ENCODE data around the gene ZCCHC7.

ZCCHC7 gene

DNA sequence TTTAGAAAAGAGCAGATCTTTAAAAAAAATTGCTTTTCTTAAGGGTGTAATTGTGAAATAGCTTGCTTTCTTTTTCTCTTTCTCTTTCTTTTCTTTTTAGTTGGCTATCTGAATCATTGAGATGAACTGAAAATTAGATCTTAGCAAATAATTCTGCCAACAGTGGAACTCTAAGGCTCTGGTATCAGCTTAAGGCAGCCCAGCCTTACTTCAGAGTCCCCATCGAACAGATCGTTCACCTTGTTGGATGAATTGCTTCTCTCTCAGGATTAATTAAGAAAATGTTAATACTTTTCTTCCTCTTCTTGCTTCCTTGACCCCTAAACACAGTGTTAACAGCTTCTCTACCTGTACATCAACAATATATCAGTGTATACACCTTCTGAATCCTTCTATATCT lies 92.1 kb downstream of the ZCCHC7 start:
- no peak for DNase-seq

DNA sequence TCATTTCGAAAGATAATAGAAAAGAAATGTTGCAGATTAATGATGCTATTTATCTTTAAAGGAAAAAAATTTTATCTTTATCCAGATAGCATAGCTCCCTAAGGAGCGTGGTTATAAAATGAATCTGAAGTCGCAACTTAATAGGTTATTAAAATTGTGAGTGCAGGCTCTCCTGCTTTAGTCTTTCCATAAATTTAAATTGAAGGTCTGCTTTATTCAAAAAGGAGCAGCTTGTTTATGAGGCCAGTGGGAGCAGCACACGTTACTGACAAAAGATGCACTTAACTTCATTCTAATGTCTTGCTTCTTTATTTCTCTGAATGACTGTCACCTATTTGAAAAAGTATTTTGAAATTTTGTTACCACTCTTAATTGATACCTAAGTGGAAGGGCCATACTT lies 95.0 kb downstream of the ZCCHC7 start:
- DNase-seq = no peak

DNA sequence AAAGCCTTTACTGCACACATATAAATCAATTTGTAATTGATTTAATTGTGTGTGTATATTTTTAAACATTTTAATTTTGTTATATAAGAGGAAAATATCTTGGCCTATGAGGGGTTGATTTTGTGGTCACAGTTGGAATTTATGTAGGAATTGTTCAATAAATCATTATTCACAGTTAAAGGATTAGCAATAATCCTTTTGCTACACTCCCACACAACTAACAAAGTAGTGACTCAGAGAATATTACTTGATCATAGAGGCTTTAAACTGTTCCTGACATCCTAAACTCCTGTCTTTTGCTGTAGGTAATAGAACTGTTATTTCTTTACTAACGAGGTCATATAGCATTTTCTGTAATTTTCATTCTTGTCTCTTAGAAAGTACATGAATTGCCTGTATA lies 95.5 kb downstream of the ZCCHC7 start:
- no peak for DNase-seq

DNA sequence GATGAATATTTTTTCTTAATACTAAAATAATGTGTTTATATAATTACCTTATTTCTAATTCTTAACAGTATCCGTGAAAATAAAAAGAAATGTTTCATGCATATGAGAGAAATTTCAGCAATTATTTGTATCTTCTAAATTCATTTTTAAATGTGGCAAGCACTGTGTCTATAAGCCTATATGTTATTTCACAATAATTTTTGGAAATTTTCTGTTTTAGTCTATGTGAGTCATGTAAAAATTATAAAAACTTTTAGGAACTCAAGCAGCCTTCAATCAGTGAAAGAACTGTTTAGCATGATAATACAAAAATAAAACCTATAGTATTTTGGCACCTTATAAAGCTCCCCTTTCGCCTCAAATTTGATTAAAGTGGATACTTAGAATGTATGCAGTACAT lies 96.8 kb downstream of the ZCCHC7 start:
- no peak for DNase-seq

DNA sequence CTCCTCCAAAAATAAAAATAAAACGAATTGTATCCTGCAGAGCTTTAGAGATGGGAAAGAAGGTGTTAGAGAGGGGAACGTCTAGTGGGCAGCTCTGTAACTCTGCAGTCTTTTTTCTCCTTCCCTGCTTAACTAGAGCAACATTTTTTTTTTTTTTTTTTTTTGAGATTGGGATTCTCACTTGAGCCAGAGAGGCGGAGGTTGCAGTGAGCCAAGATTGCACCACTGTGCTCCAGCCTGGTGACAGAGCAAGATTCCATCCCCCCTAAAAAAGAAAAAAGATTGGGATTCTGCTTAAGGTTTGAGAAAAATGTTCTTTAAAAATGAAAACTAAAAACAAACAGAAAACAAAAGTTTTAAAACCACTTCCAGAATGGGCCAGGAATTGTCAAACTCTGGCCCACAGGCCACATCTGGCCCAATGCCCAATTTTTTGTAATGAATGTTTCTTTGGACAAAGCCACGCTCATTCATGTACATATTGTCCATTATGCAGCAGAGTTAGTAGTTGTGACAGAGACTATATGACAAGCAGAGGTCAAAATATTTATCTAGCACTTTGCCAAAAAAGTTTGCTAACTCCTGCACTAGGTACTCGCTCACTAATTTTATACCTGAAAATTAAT lies 98.5 kb downstream of the ZCCHC7 start:
- DNase-seq = no peak

DNA sequence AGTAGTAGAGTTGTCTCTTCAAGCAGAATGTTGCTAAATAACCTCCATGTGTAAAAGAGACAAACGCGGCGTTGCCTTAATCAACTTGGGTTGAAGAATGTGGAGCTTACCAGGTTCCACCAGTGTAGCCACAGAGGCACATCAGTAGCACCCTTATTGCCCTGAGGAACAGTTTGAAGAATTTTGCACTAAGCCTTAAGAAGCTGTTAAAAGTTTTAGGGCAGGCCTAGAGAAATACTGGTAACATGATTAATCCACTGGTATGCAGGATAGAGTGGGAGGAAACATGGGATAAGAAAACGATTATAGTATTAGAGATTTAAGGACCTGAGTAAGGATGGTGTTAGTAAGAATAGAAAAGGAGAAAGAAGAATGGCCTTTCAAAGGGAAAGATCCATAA lies 100.6 kb downstream of the ZCCHC7 start:
- DNase-seq = no peak

DNA sequence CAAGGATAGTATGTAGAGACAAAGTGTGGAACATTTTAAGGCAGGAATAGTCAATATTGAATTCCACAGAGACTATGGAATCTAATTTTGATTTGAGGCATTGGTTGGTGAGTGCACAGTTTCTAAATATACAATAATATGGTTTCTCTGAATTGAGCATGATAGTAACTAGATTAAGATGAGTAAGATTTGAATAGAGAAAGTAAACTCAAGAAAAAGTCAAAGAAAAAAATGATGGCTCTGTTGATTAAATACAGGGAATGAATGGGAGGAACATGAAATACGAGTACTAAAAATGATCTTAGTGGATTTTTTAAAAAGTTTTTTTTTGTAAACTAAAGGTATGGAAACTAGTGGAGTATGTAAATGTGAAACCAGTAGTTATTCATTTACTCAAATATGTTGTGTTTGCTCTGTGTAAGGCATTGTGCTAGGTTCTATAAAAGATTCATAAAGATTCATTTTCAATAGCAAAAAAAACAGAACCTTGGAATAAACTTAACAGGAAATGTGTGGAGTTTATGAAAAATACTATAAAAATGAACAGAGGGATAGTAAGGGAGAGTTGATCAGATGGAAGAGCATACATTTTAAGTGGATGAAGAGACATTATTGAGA lies 101.2 kb downstream of the ZCCHC7 start:
- no peak for DNase-seq

DNA sequence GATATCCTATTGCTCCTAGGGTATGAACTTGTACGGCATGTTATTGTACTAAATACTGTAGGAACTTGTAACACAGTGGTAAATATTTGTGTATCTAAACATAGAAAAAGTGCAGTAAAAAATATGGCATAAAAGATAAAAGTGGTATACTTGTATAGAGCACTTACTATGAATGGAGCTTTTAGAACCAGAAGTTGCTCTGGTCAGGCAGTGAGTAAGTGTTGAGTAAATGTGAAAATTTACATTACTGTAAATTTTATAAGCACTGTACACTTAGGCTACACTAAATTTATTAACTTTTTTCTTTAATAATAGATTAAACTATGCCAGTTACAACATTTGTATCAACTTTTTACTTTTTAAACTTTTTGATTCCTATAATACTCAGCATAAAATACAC lies 109.1 kb downstream of the ZCCHC7 start:
- DNase-seq = no peak

DNA sequence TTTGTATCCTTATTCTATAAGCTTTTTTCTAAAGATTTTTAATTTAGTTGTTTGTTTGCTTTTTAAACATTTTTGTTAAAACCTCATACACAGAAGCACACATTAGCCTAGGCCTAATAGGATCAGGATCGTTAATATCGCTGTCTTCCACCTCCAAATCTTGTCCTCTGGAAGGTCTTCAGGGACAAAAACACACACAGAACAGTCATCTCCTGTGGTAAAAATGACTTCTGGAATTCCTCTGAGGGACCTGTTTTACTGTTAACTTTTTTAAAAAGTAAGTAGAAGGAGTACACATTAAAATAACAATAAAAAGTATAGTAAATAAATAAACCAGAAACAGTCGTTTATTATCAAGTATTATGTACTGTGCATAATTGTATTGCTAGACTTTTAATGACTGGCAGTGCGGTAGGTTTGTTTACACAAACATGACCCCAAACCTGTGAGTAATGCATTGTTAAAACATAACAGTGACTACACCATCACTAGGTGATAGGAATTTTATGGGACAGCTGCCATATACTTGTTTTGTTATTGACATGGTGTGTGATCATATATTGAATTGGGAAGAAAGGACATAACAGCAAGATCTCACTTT lies 109.6 kb downstream of the ZCCHC7 start:
- DNase-seq = no peak

DNA sequence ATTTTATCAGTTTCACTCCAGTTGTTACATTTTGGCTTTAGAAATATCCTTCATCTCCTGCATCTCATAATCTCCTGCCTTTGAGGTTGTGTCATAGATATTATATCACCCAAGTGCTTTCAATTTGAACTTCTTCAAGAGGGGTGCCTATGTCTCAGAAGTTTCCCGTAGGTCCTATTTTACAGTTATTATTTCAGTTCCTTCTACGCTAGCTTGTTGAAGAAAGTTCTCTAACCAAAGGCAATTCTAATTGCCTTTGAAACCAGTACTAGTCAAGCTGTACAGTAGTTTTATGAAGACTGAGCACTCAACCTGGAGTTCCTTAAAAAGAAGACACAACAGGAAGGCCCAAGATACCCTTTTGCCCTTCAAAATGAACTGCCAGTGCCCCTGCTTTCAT lies 116.4 kb downstream of the ZCCHC7 start:
- DNase-seq = no peak

DNA sequence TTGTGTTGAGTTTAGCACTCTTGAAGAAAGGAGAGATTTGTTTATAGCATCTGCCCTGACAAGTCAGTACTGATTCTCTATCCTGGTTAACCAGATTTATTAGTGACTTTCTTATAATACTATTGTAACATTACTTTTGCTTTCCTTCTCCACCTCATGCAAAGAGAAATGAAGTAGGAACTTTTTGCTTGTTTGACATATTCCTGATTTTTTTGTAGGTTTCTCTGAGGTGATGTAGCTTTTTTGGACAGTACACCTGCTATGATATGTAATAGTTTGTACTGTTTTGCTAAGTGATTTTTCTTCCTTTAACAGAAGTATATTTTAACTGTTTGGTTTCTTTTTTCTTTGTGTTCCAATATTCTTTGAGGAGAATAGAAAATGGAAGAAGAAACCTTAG lies 117.7 kb downstream of the ZCCHC7 start:
- no peak for DNase-seq

DNA sequence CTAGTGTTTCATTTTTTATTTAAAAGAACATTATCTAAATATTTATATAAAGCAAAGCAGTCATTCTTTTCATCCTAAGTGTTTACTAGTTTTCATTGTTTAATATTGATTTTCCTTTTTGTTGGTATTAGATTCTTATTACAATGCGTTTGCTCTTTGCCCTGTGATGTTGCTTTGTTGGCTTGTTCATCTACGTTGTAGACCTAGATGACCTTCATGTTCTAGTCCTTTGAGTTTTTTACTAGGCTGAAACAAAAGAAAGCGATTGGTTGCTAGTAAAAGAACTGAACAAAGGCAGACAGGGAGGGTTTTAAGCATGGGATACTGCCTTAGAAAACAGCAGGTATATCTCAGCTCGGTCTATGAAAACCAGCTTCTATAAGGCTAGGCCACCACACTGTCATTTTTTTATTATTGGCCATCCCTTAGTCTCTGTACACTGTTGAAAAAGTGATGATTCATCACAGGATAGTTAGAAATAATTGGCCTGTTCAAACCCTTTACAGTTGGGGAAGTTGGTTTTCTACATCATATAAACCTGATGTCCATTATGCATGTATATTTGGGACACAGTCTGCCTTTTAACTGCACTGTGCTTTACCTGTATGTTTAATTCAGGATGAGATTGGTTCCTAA lies 119.0 kb downstream of the ZCCHC7 start:
- DNase-seq = no peak

DNA sequence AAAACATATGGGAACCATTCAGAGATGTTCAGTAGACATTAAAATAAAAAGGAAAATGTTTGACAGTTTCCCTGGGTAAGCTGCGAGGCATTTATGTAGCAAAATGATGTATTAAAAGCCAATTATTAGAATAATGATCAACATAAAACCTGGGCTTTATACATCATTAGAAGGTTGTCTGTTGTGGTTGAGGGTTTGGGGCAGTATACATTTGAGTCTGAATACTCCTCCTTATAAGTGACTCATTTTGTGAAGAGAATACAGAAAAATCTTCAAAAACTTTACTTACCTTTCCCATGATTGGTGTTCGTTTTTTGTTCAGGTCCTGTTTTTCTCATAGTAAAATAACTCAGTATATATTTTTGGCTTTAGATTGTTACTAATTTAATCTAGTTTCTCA lies 119.5 kb downstream of the ZCCHC7 start:
- DNase-seq = no peak

DNA sequence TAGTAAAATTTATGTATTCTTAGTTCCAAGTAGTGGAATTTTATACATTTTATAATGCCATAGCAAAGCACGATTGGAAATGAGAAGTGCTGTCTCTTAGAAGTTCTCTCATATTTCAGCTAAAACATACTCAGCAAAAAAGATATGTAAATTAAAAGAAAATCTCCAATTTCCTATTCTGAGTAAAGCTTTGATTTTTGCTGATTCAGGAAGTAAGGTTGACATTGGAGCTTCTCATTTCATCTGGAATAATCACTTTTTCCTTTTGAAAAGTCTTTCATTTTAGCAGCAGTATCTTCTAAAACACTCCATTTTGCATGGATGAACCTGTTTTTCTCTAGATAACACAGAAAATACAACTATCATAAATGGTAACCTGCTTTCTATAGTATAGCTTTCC lies 121.0 kb downstream of the ZCCHC7 start:
- no peak for DNase-seq

DNA sequence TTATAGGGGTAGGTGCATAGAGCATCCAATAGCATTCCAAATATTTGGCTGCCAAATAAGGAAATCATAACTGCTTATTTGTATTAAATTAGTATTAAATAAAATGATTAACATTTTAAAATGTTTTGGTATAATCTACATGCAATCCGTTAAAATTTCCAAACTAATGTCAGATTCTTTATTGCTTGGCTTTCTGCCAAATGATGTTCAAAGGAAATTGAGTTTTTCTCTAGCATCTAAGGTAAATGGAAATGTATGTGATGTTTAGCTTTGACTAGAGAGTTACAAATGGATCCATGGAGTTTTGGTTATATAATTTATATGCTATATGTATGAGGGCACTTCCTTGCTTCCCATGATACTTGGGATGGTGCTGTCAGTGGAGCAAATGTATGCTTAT lies 121.7 kb downstream of the ZCCHC7 start:
- DNase-seq = no peak

DNA sequence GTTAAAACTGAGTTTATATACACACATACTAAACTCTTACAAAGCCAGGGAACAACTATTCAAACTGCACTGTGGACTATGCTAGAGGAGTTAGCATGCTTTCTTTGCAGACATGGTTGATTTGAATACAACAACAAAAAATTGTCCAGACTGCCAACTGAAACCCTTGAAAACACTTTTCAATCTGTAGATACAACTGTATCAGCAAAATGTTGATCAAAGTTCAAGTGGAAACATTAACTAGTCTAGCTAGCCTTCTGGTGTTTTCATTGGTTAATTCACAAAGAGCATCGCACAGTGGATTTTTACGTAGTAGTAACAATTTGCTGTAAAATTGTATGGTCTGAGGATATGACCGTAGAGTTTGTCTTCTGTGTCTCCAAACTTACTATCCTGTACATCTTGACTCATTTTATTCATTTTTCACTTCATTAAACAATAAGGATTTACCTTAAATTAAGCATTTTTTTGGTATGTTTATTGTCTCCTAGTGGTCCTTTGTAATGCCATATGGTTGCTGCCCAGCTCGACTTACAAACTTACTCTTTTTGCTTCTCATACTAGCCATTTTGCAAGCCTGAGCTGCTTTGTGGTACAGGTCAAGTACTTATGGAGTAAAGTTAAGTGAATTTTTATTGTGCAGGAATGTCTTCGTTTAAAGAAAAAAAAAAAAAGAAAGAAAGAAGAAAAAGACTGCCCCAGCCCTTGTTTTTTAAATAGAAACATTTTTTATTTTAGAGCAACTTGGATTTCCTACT lies 123.4 kb downstream of the ZCCHC7 start:
- DNase-seq = no peak

DNA sequence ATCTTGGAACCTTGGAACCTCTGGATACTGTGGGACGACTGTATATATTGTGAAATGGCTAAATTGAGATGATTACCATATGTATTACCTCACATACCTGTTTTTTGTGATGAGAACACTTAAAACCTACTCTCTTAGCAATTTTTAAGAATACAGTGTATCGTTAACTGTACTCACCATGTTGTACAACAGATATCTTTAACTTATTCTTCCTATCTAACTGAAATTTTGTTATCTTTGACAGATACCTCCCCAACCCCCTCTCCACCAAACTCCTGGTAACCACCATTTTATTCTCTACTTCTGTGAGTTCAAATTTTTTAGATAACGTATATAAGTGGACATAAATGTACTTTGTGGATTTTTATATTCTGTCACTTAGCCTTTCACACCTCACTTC lies 126.5 kb downstream of the ZCCHC7 start:
- no peak for DNase-seq

DNA sequence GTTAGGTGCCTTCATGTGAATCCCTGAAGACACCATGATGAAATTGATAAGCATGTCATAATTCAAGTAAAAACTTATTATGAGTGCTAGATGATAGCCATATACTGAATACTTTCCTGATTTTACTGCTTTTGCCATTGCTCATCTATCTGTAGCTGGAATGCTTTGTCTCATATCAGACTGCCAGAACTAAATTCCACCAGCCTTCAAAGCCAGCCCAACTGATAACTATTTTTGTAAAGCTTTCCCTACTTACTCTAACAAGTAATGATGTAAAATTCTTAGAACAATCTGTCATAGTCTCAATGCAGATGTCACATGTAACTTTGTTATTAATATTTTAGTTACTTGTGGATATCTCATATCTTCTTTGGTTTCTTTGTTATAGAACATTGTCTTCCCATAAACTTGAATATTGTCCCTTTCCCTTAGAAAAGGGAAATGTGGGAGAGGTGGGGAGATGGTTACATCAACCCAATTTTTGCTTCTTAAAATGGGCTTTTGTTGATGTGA lies 128.3 kb downstream of the ZCCHC7 start:
- no peak for DNase-seq

DNA sequence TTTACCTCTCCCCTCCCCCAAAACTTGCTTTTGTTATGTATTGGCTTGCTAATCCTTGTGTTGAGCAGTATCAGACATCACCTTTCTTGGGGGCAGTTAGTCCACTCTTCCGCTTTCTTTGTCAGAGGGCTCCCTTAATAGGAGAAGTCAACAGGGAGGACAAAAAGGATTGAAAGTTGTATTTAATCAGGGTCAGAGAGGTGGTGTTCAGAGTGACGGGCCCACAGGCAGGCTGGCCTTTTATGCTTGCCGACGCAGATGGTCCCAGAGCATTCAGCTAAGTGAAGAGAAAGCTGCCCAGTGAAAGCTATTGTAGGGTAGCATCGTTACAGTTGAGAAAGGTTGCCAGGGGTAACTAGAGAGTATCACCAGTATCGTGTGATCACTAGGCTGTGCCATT lies 131.1 kb downstream of the ZCCHC7 start:
- DNase-seq = no peak

DNA sequence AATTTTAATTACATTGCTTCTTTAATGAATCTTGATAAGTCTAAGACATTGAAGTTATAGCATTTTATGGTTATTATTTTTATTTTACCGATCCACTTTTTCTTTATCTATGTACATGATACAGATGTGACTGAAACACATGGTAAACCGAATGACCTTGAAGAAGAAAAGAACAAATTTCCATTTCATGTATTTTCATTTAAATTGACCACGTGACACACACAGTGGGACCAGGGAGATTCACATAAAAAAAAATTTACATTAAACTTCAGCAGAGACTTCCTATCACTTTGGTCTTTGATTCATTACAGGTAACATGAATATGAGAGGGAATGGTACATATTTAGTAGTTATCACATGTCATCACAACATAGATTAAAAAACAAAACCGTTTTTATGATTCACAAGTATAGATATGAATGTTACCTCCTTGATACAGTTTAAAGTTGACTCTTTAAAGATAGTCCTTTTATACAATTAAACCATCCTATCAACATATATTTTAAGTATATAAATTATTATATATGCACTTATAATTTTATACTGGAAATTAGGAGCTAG lies 133.1 kb downstream of the ZCCHC7 start:
- DNase-seq = no peak

DNA sequence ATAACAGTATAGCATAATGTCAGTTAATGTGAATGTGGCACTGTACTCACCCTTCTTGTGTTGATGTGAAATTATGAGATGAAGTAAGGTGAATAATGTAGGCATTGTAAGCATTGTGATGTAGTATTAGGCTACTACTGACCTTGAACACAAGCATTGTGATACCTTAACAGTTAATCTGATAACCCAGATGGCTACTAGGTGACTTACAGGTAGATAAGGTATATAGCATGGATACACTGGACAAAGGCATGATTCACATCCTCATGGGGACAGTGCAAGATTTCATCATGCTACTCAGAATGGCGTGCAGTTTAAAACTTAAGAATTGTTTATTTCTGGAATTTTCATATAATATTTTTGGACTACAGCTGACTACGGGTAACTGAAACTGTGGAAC lies 134.8 kb downstream of the ZCCHC7 start:
- DNase-seq = no peak

DNA sequence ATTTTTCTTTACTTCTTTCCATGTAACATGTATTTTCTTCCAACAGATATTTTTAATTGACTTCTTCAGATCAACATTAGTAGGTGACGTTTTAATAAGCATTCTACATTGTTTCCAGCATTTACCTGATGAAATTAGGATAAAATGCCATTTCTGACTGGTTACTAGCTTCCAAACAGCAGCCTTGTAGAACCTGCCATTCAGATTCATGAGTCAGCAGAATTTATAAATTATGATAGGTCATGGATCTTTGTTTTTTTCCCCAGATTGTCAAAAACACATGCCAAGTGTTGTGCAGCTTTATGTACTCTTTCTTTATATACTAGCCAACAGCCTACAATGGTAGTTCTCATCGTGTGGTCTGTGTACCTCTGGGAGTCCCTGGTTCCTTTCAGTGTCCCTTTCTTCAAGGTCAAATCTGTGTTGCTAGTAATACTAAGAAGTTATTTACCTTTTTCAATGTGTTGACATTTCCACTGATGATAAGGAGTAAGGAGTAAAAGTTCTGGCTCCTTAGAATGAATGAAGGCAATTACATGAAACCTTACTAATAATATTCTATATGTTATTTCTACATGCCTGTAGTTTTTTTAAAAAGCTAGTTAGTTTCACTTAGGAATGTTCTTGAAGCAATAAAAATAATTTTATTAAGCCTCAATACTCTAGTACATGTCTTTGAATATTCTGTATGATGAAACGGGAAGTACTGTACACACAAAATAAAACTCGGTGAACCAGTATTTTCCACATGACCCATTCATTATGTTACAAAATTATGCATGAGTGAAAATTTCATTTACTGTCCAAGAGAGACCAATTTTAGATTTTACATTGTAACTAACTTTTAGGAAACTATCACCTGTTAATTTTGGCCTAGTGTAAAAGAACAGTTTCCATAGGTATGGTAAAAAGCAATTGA lies 135.8 kb downstream of the ZCCHC7 start:
- DNase-seq = no peak

Measured in activated CD4-positive, CD25-positive, alpha-beta regulatory T cell (primary cell).